Adrenal gland (tissue), 12 donors: ENCODE data around the gene WT1. TPM values are rescaled to one million over a fixed set of nuclear protein-coding genes. Genes with fewer than 3 reads are reported as not detected.
"Not testable (repeated sequence)": the region's sequence is repeated elsewhere in the genome, so short reads cannot be mapped to it uniquely, and the experiment has no call there.

Source experiments
- DNase-seq, 7 donors: peaks; one replicate each; pipeline ENCODE4 v3.0.0-alpha.2; 2019 to 2020
- H3K27ac ChIP-seq, 5 donors: fragments of 200-600 bp; sonication (generic) in 4 of 5; 1 replicate in 3 of 5; 2 replicates in 2 of 5; pipeline versions ENCODE4 v1.5.1 to v1.8.0; 2016 to 2020; ENCODE audit warnings: mild to moderate bottlenecking in 1 of 5
- H3K27me3 ChIP-seq: fragments of 200-600 bp; 2 replicates; pipeline ENCODE4 v1.8.0; 2021
- H3K36me3 ChIP-seq, 2 donors: fragments of 200-600 bp; replicated peaks in 1 of 2; 1 replicate in 1 of 2; 2 replicates in 1 of 2; pipeline versions ENCODE4 v1.5.1 to v1.8.0; 2018 to 2022
- H3K4me1 ChIP-seq, 2 donors: fragments of 200-600 bp; replicated peaks in 1 of 2; 1 replicate in 1 of 2; 2 replicates in 1 of 2; pipeline versions ENCODE4 v1.5.1 to v1.8.0; 2018 to 2021
- H3K4me3 ChIP-seq, 4 donors: fragments of 200-600 bp; sonication (generic) in 3 of 4; one replicate each; pipeline ENCODE4 v1.5.1; 2016 to 2018
- H3K9me3 ChIP-seq, 3 donors: fragments of 200-600 bp; sonication (generic) in 1 of 3; replicated peaks in 1 of 3; 1 replicate in 2 of 3; 2 replicates in 1 of 3; pipeline versions ENCODE4 v1.5.1 to v1.8.0; 2016 to 2021
- CTCF ChIP-seq, 6 experiments: fragments of 450-650 bp in 4 of 6; fragments of 200-600 bp in 2 of 6; sonication (generic) in 1 of 6; IDR thresholded peaks; 1 replicate in 5 of 6; 2 replicates in 1 of 6; pipeline versions ENCODE4 v1.5.1 to v1.8.0; 2016 to 2021; ENCODE audit warnings: antibody characterized with exemption in 6 of 6, mild to moderate bottlenecking in 2 of 6, moderate library complexity in 1 of 6
- POLR2A ChIP-seq, 2 donors: fragments of 450-650 bp; IDR thresholded peaks; one replicate each; pipeline ENCODE4 v1.6.1; 2017; ENCODE audit warnings: antibody characterized with exemption in 2 of 2, mild to moderate bottlenecking in 2 of 2, moderate library complexity in 1 of 2
- WGBS, 4 donors: extraction: QIAGEN DNeasy Blood & Tissue Kit in 2 of 4; methylation state at CpG; one replicate each; pipeline versions ENCODE4 v1.1.5 to v1.1.7; 2013 to 2017; 5-methylcytosine and 5-hydroxymethylcytosine counted together
- intact Hi-C, 2 donors: fragments of 100-400 bp; cut with DNase I; formaldehyde crosslinking; loops; one replicate each; pipeline versions ENCODE4 v1.14.1 to v1.15.0; 2022 to 2023
- polyA plus RNA-seq, 3 donors: library from polyadenylated mRNA; stranded (reverse); fragments of 200-250 nt in 2 of 3; fragments of 350-450 nt in 1 of 3; fragmentation: Illumina TruSeq in 1 of 3; extraction: RNeasy Lipid Tissue Mini Kit (QIAGEN cat#74804) in 1 of 3; gene quantifications; one replicate each; pipeline ENCODE4 v1.2.3, GENCODE V29; 2013 to 2014
- total RNA-seq, 9 donors: library from RNA; depleted of rRNA in 4 of 9; stranded (reverse); fragments of >200 nt in 4 of 9; fragments of 120-200 nt in 1 of 9; fragmentation: NEBNext Ultra II Directional in 1 of 9; extraction: Animal tissue kit (Norgen Biotek cat#: 25700) in 1 of 9; gene quantifications; one replicate each; pipeline versions ENCODE4 v1.1.0 to v1.2.4, GENCODE V29; 2013 to 2023
- donor health status: healthy with polysubstance abuse.
- donor health status: Bipolar disorder and iron deficiency.
- donor health status: DM: yes; HTN: yes; CAD: no.
- donor health status: DM: no; HTN: no; CAD: no.
- donor health status: DM: no; HTN: no; CAD: no.
- donor health status: DM: yes; HTN: yes; CAD: no.

WT1 gene
- total and polyA plus RNA-seq, 12 donors, result 0.14 to 2.8 (median 0.39) TPM; not detected in 3

- intact Hi-C loops, result no loop called here
- no peak for DNase-seq
- no peaks in the 10 kb centered on the region for H3K9me3 ChIP-seq
- H3K36me3 ChIP-seq, result no peaks in the 10 kb centered on the region
- TF ChIP-seq CTCF (IDR thresholded peaks at IDR 0.05) (no peak), POLR2A (IDR thresholded peaks at IDR 0.05) (no peak)
- no peaks in the 10 kb centered on the region for H3K27me3 ChIP-seq
- WGBS, 4 donors, result 60 to 91% (median 86%) methylated on average over 1 to 9 of the region's 9 CpGs
- no peaks in the 10 kb centered on the region for H3K4me1 ChIP-seq
- H3K4me3 ChIP-seq, result no peak overlapping the region
- H3K27ac ChIP-seq, result no peak overlapping the region
These were observed 54.2 kb downstream of the WT1 start for GRCh38 chr11:32381179-32381578.

- intact Hi-C loops, result no loop called here
- no peak for TF ChIP-seq POLR2A (IDR thresholded peaks at IDR 0.05)
- TF ChIP-seq CTCF (IDR thresholded peaks at IDR 0.05), result no peak
- 30 to 49% (median 47%) methylated on average over 10 of the region's 10 CpGs for WGBS, 4 donors
- no peak for DNase-seq
- no peaks in the 10 kb centered on the region for H3K4me1 ChIP-seq
- no peak overlapping the region for H3K4me3 ChIP-seq
- H3K27me3 ChIP-seq, result no peaks in the 10 kb centered on the region
- no peak overlapping the region for H3K27ac ChIP-seq
- H3K9me3 ChIP-seq, result no peaks in the 10 kb centered on the region
- H3K36me3 ChIP-seq, result no peaks in the 10 kb centered on the region
These were observed 55.6 kb downstream of the WT1 start for GRCh38 chr11:32379719-32380118.

- no peak for DNase-seq
- intact Hi-C loops, result no loop called here
- TF ChIP-seq CTCF (IDR thresholded peaks at IDR 0.05) (no peak), POLR2A (IDR thresholded peaks at IDR 0.05) (no peak)
- H3K27ac ChIP-seq, result no peak overlapping the region
- H3K4me3 ChIP-seq, result no peak overlapping the region
- no peaks in the 10 kb centered on the region for H3K36me3 ChIP-seq
- no peaks in the 10 kb centered on the region for H3K4me1 ChIP-seq
- no peaks in the 10 kb centered on the region for H3K27me3 ChIP-seq
- WGBS, 4 donors, result 21 to 43% (median 30%) methylated on average over 1 of the region's 1 CpG
- H3K9me3 ChIP-seq, result no peaks in the 10 kb centered on the region
These were observed 59.5 kb downstream of the WT1 start for GRCh38 chr11:32375826-32376225.

- Histone ChIP-seq H3K27me3 (no peaks in the 10 kb centered on the region), H3K27ac (no peak overlapping the region), H3K9me3 (no peaks in the 10 kb centered on the region), H3K4me3 (no peak overlapping the region), H3K4me1 (no peaks in the 10 kb centered on the region), H3K36me3 (no peaks in the 10 kb centered on the region)
- no peak for TF ChIP-seq POLR2A (IDR thresholded peaks at IDR 0.05)
- peak in 2 of 6 experiments; percentile 18 to 31 for TF ChIP-seq CTCF (IDR thresholded peaks at IDR 0.05)
- intact Hi-C loops, result no loop called here
- WGBS, 4 donors, result 37 to 45% (median 42%) methylated on average over 13 of the region's 13 CpGs
- DNase-seq, result peak in 2 of 7 donors; percentile 11 to 23
These were observed 61.1 kb downstream of the WT1 start for GRCh38 chr11:32374261-32374711.

- H3K27ac ChIP-seq, H3K4me3 ChIP-seq, DNase-seq, H3K36me3 ChIP-seq, intact Hi-C loops, H3K27me3 ChIP-seq, H3K9me3 ChIP-seq, H3K4me1 ChIP-seq: not testable (repeated sequence)
These were observed 65.4 kb downstream of the WT1 start for GRCh38 chr11:32369987-32370386.
